SK-N-SH treated with all-trans-retinoic acid at 6 μM for 48 hours (cell line): ENCODE measurements around the gene MBTPS2.

ENCODE experiments used
- ATAC-seq: fragments of 200-7000 bp; cut with Tn5 transposase; 3 replicates; pipeline ENCODE4 v1.9.1; 2020; ENCODE audit warnings: mild to moderate bottlenecking, moderate library complexity
- ARNTL ChIP-seq: fragments of 450-650 bp; formaldehyde crosslinking; IDR thresholded peaks from 2 replicates; pipeline ENCODE4 v1.5.0; 2020; ENCODE audit warnings: low read depth, mild to moderate bottlenecking, moderate library complexity, borderline replicate concordance
- BACH2 ChIP-seq: fragments of 250-450 bp; sonication (Bioruptor Pico); IDR thresholded peaks from 2 replicates; pipeline ENCODE4 v1.9.0; 2021; ENCODE audit warnings: mild to moderate bottlenecking, borderline replicate concordance
- CREB5 ChIP-seq: fragments of 250-450 bp; sonication (Bioruptor Pico); IDR thresholded peaks from 2 replicates; pipeline ENCODE4 v1.5.1; 2020; ENCODE audit warnings: low read depth, mild to moderate bottlenecking, moderate library complexity
- CSDC2 ChIP-seq: fragments of 250-450 bp; sonication (Bioruptor Pico); IDR thresholded peaks from 2 replicates; pipeline ENCODE4 v1.5.0; 2020; ENCODE audit warnings: mild to moderate bottlenecking, moderate library complexity
- CSRNP3 ChIP-seq: fragments of 250-450 bp; sonication (Bioruptor Pico); IDR thresholded peaks from 2 replicates; pipeline ENCODE4 v1.5.1; 2021; ENCODE audit warnings: mild to moderate bottlenecking, moderate library complexity
- ESRRG ChIP-seq: fragments of 250-450 bp; sonication (Bioruptor Pico); IDR thresholded peaks from 2 replicates; pipeline ENCODE4 v1.6.1; 2021; ENCODE audit warnings: mild to moderate bottlenecking
- GLIS3 ChIP-seq: fragments of 250-450 bp; sonication (Bioruptor Pico); IDR thresholded peaks from 2 replicates; pipeline ENCODE4 v1.5.0; 2020; ENCODE audit warnings: mild to moderate bottlenecking, moderate library complexity
- ISL1 ChIP-seq: fragments of 250-450 bp; sonication (Bioruptor Pico); IDR thresholded peaks from 2 replicates; pipeline ENCODE4 v2.1.2; 2022; ENCODE audit warnings: mild to moderate bottlenecking, moderate library complexity
- OSR1 ChIP-seq: fragments of 250-450 bp; sonication (Bioruptor Pico); IDR thresholded peaks from 2 replicates; pipeline ENCODE4 v1.8.0; 2022; ENCODE audit warnings: moderate library complexity, mild to moderate bottlenecking, inconsistent platforms
- PATZ1 ChIP-seq: fragments of 250-450 bp; sonication (Bioruptor Pico); IDR thresholded peaks from 2 replicates; pipeline ENCODE4 v1.8.0; 2020; ENCODE audit warnings: mild to moderate bottlenecking, moderate library complexity, borderline replicate concordance
- POU6F1 ChIP-seq: fragments of 250-450 bp; sonication (Bioruptor Pico); IDR thresholded peaks from 2 replicates; pipeline ENCODE4 v1.8.0; 2021; ENCODE audit warnings: low read depth, mild to moderate bottlenecking, moderate library complexity, borderline replicate concordance
- PPARA ChIP-seq: fragments of 250-450 bp; sonication (Bioruptor Pico); IDR thresholded peaks from 2 replicates; pipeline ENCODE4 v1.5.0; 2020; ENCODE audit warnings: mild to moderate bottlenecking, borderline replicate concordance
- RARB ChIP-seq: fragments of 250-450 bp; sonication (Bioruptor Pico); IDR thresholded peaks from 2 replicates; pipeline ENCODE4 v1.8.0; 2021; ENCODE audit warnings: mild to moderate bottlenecking, moderate library complexity
- SNAI2 ChIP-seq: fragments of 250-450 bp; sonication (Bioruptor Pico); IDR thresholded peaks from 2 replicates; pipeline ENCODE4 v1.5.0; 2020; ENCODE audit warnings: mild to moderate bottlenecking, moderate library complexity
- TCF4 ChIP-seq: fragments of 250-450 bp; sonication (Bioruptor Pico); IDR thresholded peaks from 2 replicates; pipeline ENCODE4 v1.8.0; 2021; ENCODE audit warnings: mild to moderate bottlenecking, moderate library complexity, borderline replicate concordance
- TOX ChIP-seq: fragments of 250-450 bp; sonication (Bioruptor Pico); IDR thresholded peaks from 2 replicates; pipeline ENCODE4 v1.8.0; 2021; ENCODE audit warnings: mild to moderate bottlenecking, moderate library complexity, borderline replicate concordance
- TSHZ2 ChIP-seq: fragments of 250-450 bp; sonication (Bioruptor Pico); IDR thresholded peaks from 2 replicates; pipeline ENCODE4 v1.5.0; 2020; ENCODE audit warnings: mild to moderate bottlenecking, moderate library complexity
- ZC3H10 ChIP-seq: fragments of 250-450 bp; sonication (Bioruptor Pico); IDR thresholded peaks from 2 replicates; pipeline ENCODE4 v1.5.1; 2021; ENCODE audit warnings: mild to moderate bottlenecking, moderate library complexity
- ZFP3 ChIP-seq: fragments of 250-450 bp; sonication (Bioruptor Pico); IDR thresholded peaks from 2 replicates; pipeline ENCODE4 v1.5.0; 2020; ENCODE audit warnings: mild to moderate bottlenecking, moderate library complexity
- ZFP30 ChIP-seq: fragments of 450-650 bp; formaldehyde crosslinking; IDR thresholded peaks from 2 replicates; pipeline ENCODE4 v1.5.0; 2022; ENCODE audit warnings: mild to moderate bottlenecking, moderate library complexity
- ZNF70 ChIP-seq: fragments of 450-650 bp; formaldehyde crosslinking; IDR thresholded peaks from 2 replicates; pipeline ENCODE4 v1.5.0; 2020; ENCODE audit warnings: mild to moderate bottlenecking, moderate library complexity
- ZNF8 ChIP-seq: fragments of 450-650 bp; formaldehyde crosslinking; IDR thresholded peaks from 2 replicates; pipeline ENCODE4 v1.5.0; 2020; ENCODE audit warnings: mild to moderate bottlenecking, moderate library complexity

The MBTPS2 gene

GRCh38 chrX:21885568-21885967 lies 46.2 kb downstream of the MBTPS2 start:
- TF ChIP-seq ISL1 (CRISPR knock-in tag) (0 out of 2 replicates have a peak, but pooled peaks have one; percentile 35), BACH2 (no peak), SNAI2 (CRISPR knock-in tag) (no peak)
- TF ChIP-seq, all 23 proteins: peak for 1
- peak; percentile 87 for ATAC-seq

GRCh38 chrX:21905313-21905712 lies 65.9 kb downstream of the MBTPS2 start:
- no peak for ATAC-seq
- TF ChIP-seq ZFP30 (CRISPR knock-in tag): no peak
- TF ChIP-seq CSDC2: no peak
- no peak for TF ChIP-seq GLIS3
- TF ChIP-seq PATZ1: no peak
- TF ChIP-seq ZC3H10: no peak
- TF ChIP-seq ESRRG (CRISPR knock-in tag): no peak
- no peak for TF ChIP-seq OSR1
- no peak for TF ChIP-seq ARNTL (CRISPR knock-in tag)
- no peak for TF ChIP-seq ZNF70 (CRISPR knock-in tag)
- no peak for TF ChIP-seq POU6F1
- no peak for TF ChIP-seq CREB5
- TF ChIP-seq CSRNP3 (CRISPR knock-in tag): no peak
- TF ChIP-seq RARB (CRISPR knock-in tag): no peak
- TF ChIP-seq TSHZ2 (CRISPR knock-in tag): no peak
- TF ChIP-seq ZNF8: no peak
- TF ChIP-seq ZFP3: no peak
- TF ChIP-seq SNAI2 (CRISPR knock-in tag): no peak
- TF ChIP-seq TOX (CRISPR knock-in tag): no peak
- TF ChIP-seq TCF4 (CRISPR knock-in tag): no peak
- TF ChIP-seq ISL1 (CRISPR knock-in tag): no peak

GRCh38 chrX:21905953-21906352 lies 66.5 kb downstream of the MBTPS2 start:
- no peak for TF ChIP-seq TCF4 (CRISPR knock-in tag)
- no peak for TF ChIP-seq ZNF8
- no peak for TF ChIP-seq ZNF70 (CRISPR knock-in tag)
- no peak for TF ChIP-seq RARB (CRISPR knock-in tag)
- no peak for TF ChIP-seq CREB5
- TF ChIP-seq TOX (CRISPR knock-in tag): no peak
- TF ChIP-seq CSDC2: no peak
- TF ChIP-seq PPARA (CRISPR knock-in tag): no peak
- TF ChIP-seq ARNTL (CRISPR knock-in tag): no peak

More at GRCh38 chrX:21905953-21906352, 66.5 kb downstream of the MBTPS2 start:
- ATAC-seq: no peak
